DND-41 (cell line): ENCODE data around the gene SRPK2.
"Not testable (repeated sequence)": the region's sequence is repeated elsewhere in the genome, so short reads cannot be mapped to it uniquely, and the experiment has no call there.

Experiments used
- CTCF ChIP-seq: IDR thresholded peaks from 2 replicates; pipeline ENCODE4 v1.5.1; 2012; ENCODE audit warnings: borderline replicate concordance, low read length, moderate library complexity, mild to moderate bottlenecking; ENCODE audit not compliant: poor library complexity, severe bottlenecking; ENCODE audit errors: extremely low read depth
- EZH2 ChIP-seq: IDR thresholded peaks from 3 replicates; pipeline ENCODE4 v1.6.1; 2012; ENCODE audit warnings: borderline replicate concordance, low read depth, mild to moderate bottlenecking, moderate library complexity, low read length, inconsistent platforms; ENCODE audit not compliant: severe bottlenecking

GRCh38 chr7:105194959-105195358 is 193.8 kb downstream of the SRPK2 start:
- TF ChIP-seq CTCF, EZH2: not testable (repeated sequence)
